Activated CD8-positive, alpha-beta memory T cell treated with anti-CD3 and anti-CD28 coated beads for 24 hours (primary cell): ENCODE measurements around the gene SOX2.

ENCODE experiments used
- DNase-seq: peaks from one replicate; pipeline ENCODE4 v3.0.0-alpha.2; 2020

SOX2 gene

GRCh38 chr3:181705086-181705480 lies 6.6 kb upstream of the SOX2 start:
- DNase-seq, result no peak

- no peak for DNase-seq
Observed at GRCh38 chr3:181707980-181708379, 3.7 kb upstream of the SOX2 start.

- DNase-seq, result peak; percentile 80
Observed at GRCh38 chr3:181709537-181710279, 2.0 kb upstream of the SOX2 start.

GRCh38 chr3:181710345-181711291 lies 1.1 kb upstream of the SOX2 start:
- DNase-seq, result no peak

GRCh38 chr3:181712226-181712552 lies 464 bp downstream of the SOX2 start:
- no peak for DNase-seq

GRCh38 chr3:181712553-181713279 lies 991 bp downstream of the SOX2 start:
- DNase-seq, result no peak

- DNase-seq, result no peak
Observed at GRCh38 chr3:181713280-181713647, 1.5 kb downstream of the SOX2 start.

GRCh38 chr3:181713676-181714612 lies 2.2 kb downstream of the SOX2 start:
- no peak for DNase-seq

GRCh38 chr3:181715571-181716340 lies 4.0 kb downstream of the SOX2 start:
- DNase-seq, result no peak

- DNase-seq, result no peak
Observed at GRCh38 chr3:181716966-181717365, 5.2 kb downstream of the SOX2 start.

GRCh38 chr3:181717549-181718171 lies 5.9 kb downstream of the SOX2 start:
- DNase-seq, result no peak

GRCh38 chr3:181718369-181718768 lies 6.6 kb downstream of the SOX2 start:
- no peak for DNase-seq

- DNase-seq, result no peak
Observed at GRCh38 chr3:181718987-181719911, 7.5 kb downstream of the SOX2 start.

- DNase-seq, result no peak
Observed at GRCh38 chr3:181719991-181720680, 8.4 kb downstream of the SOX2 start.

- DNase-seq, result no peak
Observed at GRCh38 chr3:181721046-181721875, 9.5 kb downstream of the SOX2 start.

GRCh38 chr3:181722156-181722555 lies 10.4 kb downstream of the SOX2 start:
- DNase-seq, result no peak

GRCh38 chr3:181722766-181723425 lies 11.2 kb downstream of the SOX2 start:
- DNase-seq, result no peak
